ENCODE results near the gene UNC13B. TPM values are rescaled to one million over a fixed set of nuclear protein-coding genes. Genes with fewer than 3 reads are reported as not detected.

UNC13B gene
- total and polyA plus RNA-seq, 2 of the 13 experiments (the other 11 are each of a cell fraction or from before 2014, with no cell fraction given): 14.0 to 18.3 TPM

DNA sequence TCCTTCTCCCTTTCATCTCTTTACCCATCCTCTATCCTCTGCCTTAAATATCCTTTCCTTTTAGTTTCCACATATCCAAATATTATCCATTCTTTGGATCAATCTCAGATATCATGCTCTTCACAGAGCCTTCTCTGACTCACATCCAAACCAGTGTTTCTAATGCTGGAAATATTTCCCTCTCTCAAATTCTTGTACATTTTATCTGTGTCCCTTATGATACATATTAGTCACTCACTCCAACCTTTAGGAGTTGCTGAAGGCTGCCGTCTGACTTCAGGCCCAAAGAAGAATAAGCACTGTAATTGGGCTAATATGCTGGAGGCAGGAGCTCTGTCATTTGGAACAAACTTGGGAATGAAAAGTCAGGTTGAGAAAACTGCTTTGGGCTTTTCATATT, 171.7 kb downstream of the UNC13B start:
- ChIA-PET POLR2A (no interaction called here), CTCF (ENCODE audit: low intra/inter-chr PET ratio, low total read pairs) (no interaction called here)
- H4K20me1 ChIP-seq (ENCODE audit: insufficient read depth, low read length): no peaks in the 10 kb centered on the region
- ATAC-seq: no peak
- H3K79me2 ChIP-seq (ENCODE audit: insufficient read depth, low read length): no peaks in the 10 kb centered on the region
- intact Hi-C loops (cut with micrococcal nuclease; ENCODE audit: unreplicated experiment) (no loop called here), in situ Hi-C loops (cut with HindIII; ENCODE audit: extremely low pct_ligation_motif_present, low pct_unique_long_range_greater_than_20kb) (no loop called here)
- no peaks in the 10 kb centered on the region for H3K27me3 ChIP-seq (ENCODE audit: control insufficient read depth in 1 of 2, insufficient read depth in 2 of 2, low read length in 2 of 2)
- no peak overlapping the region for H3K4me2 ChIP-seq (ENCODE audit: low read depth, low read length)
- H3K4me3 ChIP-seq (replicated peaks in 1 of 3; ENCODE audit: insufficient read depth in 1 of 3, low read depth in 2 of 3, low read length in 3 of 3): no peak overlapping the region
- no TSS peak for BruUV-seq (replicated peaks)
- H3K4me1 ChIP-seq (ENCODE audit: insufficient read depth, low read length): no peaks in the 10 kb centered on the region
- H3K36me3 ChIP-seq (replicated peaks in 1 of 2; ENCODE audit: control insufficient read depth in 1 of 2, insufficient read depth in 2 of 2, low read length in 2 of 2): no peaks in the 10 kb centered on the region
- no peak for FAIRE-seq
- no peak overlapping the region for H2AFZ ChIP-seq (ENCODE audit: low read length)
- TF ChIP-seq ZNF468 (CRISPR knock-in tag; IDR thresholded peaks at IDR 0.05) (no peak), IRF2 (CRISPR knock-in tag; IDR thresholded peaks at IDR 0.05) (no peak), DR1 (CRISPR knock-in tag; IDR thresholded peaks at IDR 0.05) (no peak), TBX2 (CRISPR knock-in tag; IDR thresholded peaks at IDR 0.05; ENCODE audit: borderline replicate concordance) (no peak), ZNF567 (CRISPR knock-in tag; IDR thresholded peaks at IDR 0.05; ENCODE audit: borderline replicate concordance) (no peak), KLF16 (CRISPR knock-in tag; IDR thresholded peaks at IDR 0.05) (no peak), ZNF10 (CRISPR knock-in tag; IDR thresholded peaks at IDR 0.05; ENCODE audit: borderline replicate concordance, low read depth) (no peak), EP300 (IDR thresholded peaks at IDR 0.05; ENCODE audit: low read depth in 2 of 2, low read length in 2 of 2) (no peak), EP300 (CRISPR knock-in tag; IDR thresholded peaks at IDR 0.05; ENCODE audit: borderline replicate concordance) (no peak), IKZF4 (CRISPR knock-in tag; IDR thresholded peaks at IDR 0.05; ENCODE audit: borderline replicate concordance, low read depth, not compliant biosample characterization) (no peak)
- TF ChIP-seq, protein P1, sequence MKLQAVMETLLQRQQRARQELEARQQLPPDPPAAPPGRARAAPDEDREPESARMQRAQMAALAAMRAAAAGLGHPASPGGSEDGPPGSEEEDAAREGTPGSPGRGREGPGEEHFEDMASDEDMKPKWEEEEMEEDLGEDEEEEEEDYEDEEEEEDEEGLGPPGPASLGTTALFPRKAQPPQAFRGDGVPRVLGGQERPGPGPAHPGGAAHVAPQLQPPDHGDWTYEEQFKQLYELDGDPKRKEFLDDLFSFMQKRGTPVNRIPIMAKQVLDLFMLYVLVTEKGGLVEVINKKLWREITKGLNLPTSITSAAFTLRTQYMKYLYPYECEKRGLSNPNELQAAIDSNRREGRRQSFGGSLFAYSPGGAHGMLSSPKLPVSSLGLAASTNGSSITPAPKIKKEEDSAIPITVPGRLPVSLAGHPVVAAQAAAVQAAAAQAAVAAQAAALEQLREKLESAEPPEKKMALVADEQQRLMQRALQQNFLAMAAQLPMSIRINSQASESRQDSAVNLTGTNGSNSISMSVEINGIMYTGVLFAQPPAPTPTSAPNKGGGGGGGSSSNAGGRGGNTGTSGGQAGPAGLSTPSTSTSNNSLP (IDR thresholded peaks at IDR 0.05; ENCODE audit: low read depth, low read length): no peak
- TF ChIP-seq, protein P2, sequence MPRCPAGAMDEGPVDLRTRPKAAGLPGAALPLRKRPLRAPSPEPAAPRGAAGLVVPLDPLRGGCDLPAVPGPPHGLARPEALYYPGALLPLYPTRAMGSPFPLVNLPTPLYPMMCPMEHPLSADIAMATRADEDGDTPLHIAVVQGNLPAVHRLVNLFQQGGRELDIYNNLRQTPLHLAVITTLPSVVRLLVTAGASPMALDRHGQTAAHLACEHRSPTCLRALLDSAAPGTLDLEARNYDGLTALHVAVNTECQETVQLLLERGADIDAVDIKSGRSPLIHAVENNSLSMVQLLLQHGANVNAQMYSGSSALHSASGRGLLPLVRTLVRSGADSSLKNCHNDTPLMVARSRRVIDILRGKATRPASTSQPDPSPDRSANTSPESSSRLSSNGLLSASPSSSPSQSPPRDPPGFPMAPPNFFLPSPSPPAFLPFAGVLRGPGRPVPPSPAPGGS (CRISPR knock-in tag; IDR thresholded peaks at IDR 0.05): no peak
- DNase-seq (ENCODE audit: low spot score): no peak
- WGBS (ENCODE audit: low lambda C conversion rate): 100% methylated on average over 1 of the region's 1 CpG
- H3K9me3 ChIP-seq (ENCODE audit: low read length): no peaks in the 10 kb centered on the region
- no peak overlapping the region for H3K27ac ChIP-seq (ENCODE audit: extremely low read length, insufficient read depth, low read length)
- no peak overlapping the region for H3K9ac ChIP-seq (ENCODE audit: insufficient read depth, low read depth, low read length)
